ENCODE results near the gene SLC7A10. TPM values are rescaled to one million over a fixed set of nuclear protein-coding genes. Genes with fewer than 3 reads are reported as not detected.

The SLC7A10 gene
- total RNA-seq, 1 donor from 2014 or later, result not detected

DNA sequence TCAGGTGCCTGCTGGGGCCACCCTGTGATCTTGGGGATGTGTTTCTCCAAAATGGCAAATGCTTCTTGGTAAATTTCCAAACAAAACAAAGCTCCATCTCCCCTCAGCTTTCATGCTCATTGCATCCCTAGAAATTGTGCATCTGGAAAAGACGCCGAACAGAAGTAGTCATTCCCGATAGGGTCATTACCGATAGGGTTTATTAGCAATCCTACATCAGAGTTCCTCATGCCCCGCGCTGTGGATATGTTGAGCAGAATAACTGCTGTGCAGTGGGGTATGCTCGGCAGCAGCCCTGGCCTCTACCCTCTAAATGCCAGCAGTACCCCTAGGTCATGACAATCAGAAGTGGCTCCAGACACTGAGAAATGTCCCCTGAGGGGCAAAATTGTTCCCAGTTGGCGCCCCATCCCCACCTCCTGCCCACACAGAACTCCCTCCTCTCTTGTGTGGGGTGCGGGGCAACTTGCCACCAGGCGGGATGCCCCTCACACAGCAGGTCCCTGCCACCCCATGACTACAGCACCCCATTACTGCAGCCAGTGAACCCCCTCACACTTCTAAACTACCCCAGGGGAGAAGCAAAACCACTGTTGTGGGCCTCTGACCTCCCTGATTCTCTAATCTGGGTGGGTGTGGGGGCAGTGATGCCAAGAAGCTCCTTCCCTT lies 13.0 kb upstream of the SLC7A10 start:
- Mint-ChIP-seq H3K27me3 (ENCODE audit: unreplicated experiment) (peaks cover 15% of the 10 kb centered on the region), H3K9me3 (ENCODE audit: unreplicated experiment) (no peaks in the 10 kb centered on the region), H3K4me1 (ENCODE audit: unreplicated experiment) (no peaks in the 10 kb centered on the region), H3K36me3 (ENCODE audit: unreplicated experiment) (no peaks in the 10 kb centered on the region), H3K4me3 (ENCODE audit: unreplicated experiment) (no peak overlapping the region), H3K27ac (ENCODE audit: unreplicated experiment) (no peak overlapping the region)
- TF ChIP-seq CTCF (IDR thresholded peaks at IDR 0.05), result no peak
- no peak for DNase-seq (ENCODE audit: extremely low spot score, unreplicated experiment)

DNA sequence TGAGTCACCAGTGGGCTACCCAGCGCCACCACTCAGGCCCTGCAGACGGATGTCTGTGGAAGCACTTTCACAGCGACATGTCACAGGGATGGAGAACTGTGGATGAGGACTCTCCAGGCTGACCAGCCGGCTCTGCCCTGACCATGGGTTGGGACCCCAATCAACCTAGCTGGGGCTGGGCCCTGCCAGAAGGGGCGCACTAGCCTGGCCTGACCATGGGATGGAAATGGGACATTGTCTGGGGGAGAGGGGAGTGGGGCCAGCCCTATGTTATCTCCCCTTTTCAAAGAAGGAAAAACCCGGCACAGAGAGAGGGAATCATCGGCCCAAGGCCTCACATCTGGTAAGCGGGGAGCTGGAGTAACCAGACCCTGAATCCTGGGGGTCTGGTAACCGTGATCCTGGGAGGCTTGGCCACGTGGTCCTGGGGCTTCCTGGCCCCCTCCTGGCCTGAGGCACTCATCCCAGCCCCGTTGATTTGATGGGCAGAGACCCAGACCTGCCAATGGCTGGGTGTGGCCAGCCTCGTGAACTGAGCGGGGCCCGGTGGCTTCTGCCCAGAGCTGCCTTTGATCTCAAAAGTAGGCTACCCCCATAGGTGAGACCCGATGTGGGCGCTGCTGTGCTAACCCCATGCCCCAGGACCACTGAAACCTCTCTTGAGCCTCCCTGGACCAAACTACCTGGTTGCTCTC lies 11.2 kb upstream of the SLC7A10 start:
- H3K4me1 Mint-ChIP-seq (ENCODE audit: unreplicated experiment), result no peaks in the 10 kb centered on the region
- no peak overlapping the region for H3K4me3 Mint-ChIP-seq (ENCODE audit: unreplicated experiment)
- TF ChIP-seq CTCF (IDR thresholded peaks at IDR 0.05), result no peak
- peaks cover 15% of the 10 kb centered on the region for H3K27me3 Mint-ChIP-seq (ENCODE audit: unreplicated experiment)
- no peaks in the 10 kb centered on the region for H3K36me3 Mint-ChIP-seq (ENCODE audit: unreplicated experiment)
- H3K9me3 Mint-ChIP-seq (ENCODE audit: unreplicated experiment), result no peaks in the 10 kb centered on the region
- no peak for DNase-seq (ENCODE audit: extremely low spot score, unreplicated experiment)
- no peak overlapping the region for H3K27ac Mint-ChIP-seq (ENCODE audit: unreplicated experiment)

- Mint-ChIP-seq H3K9me3 (ENCODE audit: unreplicated experiment) (no peaks in the 10 kb centered on the region), H3K4me1 (ENCODE audit: unreplicated experiment) (no peaks in the 10 kb centered on the region), H3K27ac (ENCODE audit: unreplicated experiment) (no peak overlapping the region), H3K4me3 (ENCODE audit: unreplicated experiment) (no peak overlapping the region), H3K36me3 (ENCODE audit: unreplicated experiment) (no peaks in the 10 kb centered on the region), H3K27me3 (ENCODE audit: unreplicated experiment) (peaks cover 18% of the 10 kb centered on the region)
- TF ChIP-seq CTCF (IDR thresholded peaks at IDR 0.05), result no peak
- DNase-seq (ENCODE audit: extremely low spot score, unreplicated experiment), result no peak
These were observed 10.3 kb upstream of the SLC7A10 start for GRCh38 chr19:33235996-33236350.

- Mint-ChIP-seq H3K9me3 (ENCODE audit: unreplicated experiment) (no peaks in the 10 kb centered on the region), H3K27me3 (ENCODE audit: unreplicated experiment) (peaks cover 23% of the 10 kb centered on the region), H3K4me1 (ENCODE audit: unreplicated experiment) (no peaks in the 10 kb centered on the region), H3K4me3 (ENCODE audit: unreplicated experiment) (no peak overlapping the region), H3K27ac (ENCODE audit: unreplicated experiment) (no peak overlapping the region), H3K36me3 (ENCODE audit: unreplicated experiment) (no peaks in the 10 kb centered on the region)
- TF ChIP-seq CTCF (IDR thresholded peaks at IDR 0.05), result peak; percentile 90
- DNase-seq (ENCODE audit: extremely low spot score, unreplicated experiment), result peak; percentile 93
These were observed 9.8 kb upstream of the SLC7A10 start for GRCh38 chr19:33235269-33235995.

- H3K4me1 Mint-ChIP-seq (ENCODE audit: unreplicated experiment), result no peaks in the 10 kb centered on the region
- no peaks in the 10 kb centered on the region for H3K9me3 Mint-ChIP-seq (ENCODE audit: unreplicated experiment)
- H3K27me3 Mint-ChIP-seq (ENCODE audit: unreplicated experiment), result peaks cover 26% of the 10 kb centered on the region
- no peak for TF ChIP-seq CTCF (IDR thresholded peaks at IDR 0.05)
- no peak for DNase-seq (ENCODE audit: extremely low spot score, unreplicated experiment)
- H3K4me3 Mint-ChIP-seq (ENCODE audit: unreplicated experiment), result no peak overlapping the region
- no peaks in the 10 kb centered on the region for H3K36me3 Mint-ChIP-seq (ENCODE audit: unreplicated experiment)
- no peak overlapping the region for H3K27ac Mint-ChIP-seq (ENCODE audit: unreplicated experiment)
These were observed 9.1 kb upstream of the SLC7A10 start for GRCh38 chr19:33234736-33235135.

All from osteocyte (in vitro differentiated cells).